Erythroblast (primary cell): Measurements from ENCODE around the gene KIF17.

Experiments used
- GATA1 ChIP-seq: IDR thresholded peaks from 2 replicates; pipeline ENCODE4 v1.6.1; 2011; ENCODE audit warnings: low read depth, mild to moderate bottlenecking, control low read depth, low read length, moderate library complexity
- POLR2A ChIP-seq: IDR thresholded peaks from 2 replicates; pipeline ENCODE4 v1.6.1; 2011; ENCODE audit warnings: mild to moderate bottlenecking, low read length

- TF ChIP-seq POLR2A = no peak
- TF ChIP-seq GATA1 = no peak
Measured at GRCh38 chr1:20704390-20705202, 13.2 kb downstream of the KIF17 start.
